ENCODE results near the gene GNMT. TPM values are rescaled to one million over a fixed set of nuclear protein-coding genes. Genes with fewer than 3 reads are reported as not detected.

GNMT gene
- total and polyA plus RNA-seq, 9 of the 15 experiments (the other 6 are each of a cell fraction or from before 2014, with no cell fraction given) = 0.11 to 0.29 (median 0.15) TPM; not detected in 6

DNA sequence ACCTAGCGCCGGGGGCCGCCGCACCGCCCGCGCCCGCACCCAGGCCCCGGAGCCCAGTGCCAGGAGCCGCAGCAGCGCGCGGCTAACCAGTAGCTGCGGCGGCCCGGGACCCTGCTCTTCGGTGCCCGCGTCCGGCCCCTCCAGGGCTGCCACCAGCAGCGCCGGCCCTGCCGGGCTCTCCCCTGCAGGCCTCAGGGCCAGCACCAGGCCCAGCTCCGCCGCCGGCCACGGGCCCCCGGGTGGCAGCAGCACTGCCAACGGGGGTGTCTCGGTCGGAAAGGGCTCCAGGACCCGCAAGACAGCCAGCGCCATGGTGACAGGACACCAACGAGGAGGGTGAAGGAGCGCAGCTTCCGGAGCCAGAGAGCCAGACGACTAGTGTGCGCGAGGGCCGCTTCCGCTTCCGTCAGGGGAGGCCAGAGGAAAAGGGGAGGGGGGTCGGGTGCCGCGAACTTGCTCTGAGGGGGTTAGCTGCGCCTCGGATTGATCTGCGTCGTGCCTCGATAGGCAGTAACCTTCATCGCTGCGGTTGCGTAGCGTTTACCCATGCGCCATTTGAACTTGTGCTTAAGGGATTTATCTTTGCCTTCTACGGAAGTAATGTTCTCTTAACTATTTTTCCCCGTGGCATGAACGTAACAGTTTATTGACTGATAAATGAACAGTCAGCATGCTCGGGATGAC, 18.4 kb downstream of the GNMT start, which contains the start of gene PEX6 (continued):
- TF ChIP-seq, protein P1, sequence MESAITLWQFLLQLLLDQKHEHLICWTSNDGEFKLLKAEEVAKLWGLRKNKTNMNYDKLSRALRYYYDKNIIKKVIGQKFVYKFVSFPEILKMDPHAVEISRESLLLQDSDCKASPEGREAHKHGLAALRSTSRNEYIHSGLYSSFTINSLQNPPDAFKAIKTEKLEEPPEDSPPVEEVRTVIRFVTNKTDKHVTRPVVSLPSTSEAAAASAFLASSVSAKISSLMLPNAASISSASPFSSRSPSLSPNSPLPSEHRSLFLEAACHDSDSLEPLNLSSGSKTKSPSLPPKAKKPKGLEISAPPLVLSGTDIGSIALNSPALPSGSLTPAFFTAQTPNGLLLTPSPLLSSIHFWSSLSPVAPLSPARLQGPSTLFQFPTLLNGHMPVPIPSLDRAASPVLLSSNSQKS (CRISPR knock-in tag; IDR thresholded peaks at IDR 0.05) = no peak
- TF ChIP-seq NR2C2 (CRISPR knock-in tag; IDR thresholded peaks at IDR 0.05) (peak; percentile 68), NR2C2 (tag; IDR thresholded peaks at IDR 0.05) (peak; percentile 88), CAMTA2 (CRISPR knock-in tag; conservative IDR thresholded peaks at IDR 0.05) (no peak), TBP (optimal IDR thresholded peaks at IDR 0.05; ENCODE audit: low read depth, low read length) (peak; percentile 91), ZBTB7A (IDR thresholded peaks at IDR 0.05; ENCODE audit: borderline replicate concordance, control insufficient read depth, low read depth, low read length) (peak; percentile 86; the same call in 1 of the 2 replicates), SMARCA5 (IDR thresholded peaks at IDR 0.05) (no peak), JUN (IDR thresholded peaks at IDR 0.05; ENCODE audit: borderline replicate concordance, low read depth, low read length) (0 out of 2 replicates have a peak, but pooled peaks have one; percentile 5), JUN (CRISPR knock-in tag; IDR thresholded peaks at IDR 0.05; ENCODE audit: borderline replicate concordance) (no peak), ATF1 (CRISPR knock-in tag; IDR thresholded peaks at IDR 0.05) (no peak; the same call in 1 of the 2 replicates), ATF1 (tag; IDR thresholded peaks at IDR 0.05) (peak; percentile 89), HNRNPL (IDR thresholded peaks at IDR 0.05; ENCODE audit: low read depth, low read length) (peak; percentile 83; the same call in 1 of the 2 replicates), DIDO1 (tag; IDR thresholded peaks at IDR 0.05; ENCODE audit: low read depth) (peak; percentile 64; the same call in 1 of the 2 replicates), EP300 (IDR thresholded peaks at IDR 0.05; ENCODE audit: low read length) (peak; percentile 41; the same call in 1 of the 2 replicates), TAL1 (IDR thresholded peaks at IDR 0.05) (no peak), CREB1 (IDR thresholded peaks at IDR 0.05) (peak; percentile 66), CREB1 (CRISPR knock-in tag; IDR thresholded peaks at IDR 0.05) (peak; percentile 55; the same call in 1 of the 2 replicates), SLC30A9 (CRISPR knock-in tag; IDR thresholded peaks at IDR 0.05) (no peak), FOXK2 (conservative IDR thresholded peaks at IDR 0.05 in 1 of 2, IDR thresholded peaks at IDR 0.05 in 1 of 2; ENCODE audit: low read depth in 2 of 2) (peak; percentile 21 to 56; a peak in 2 of 4 replicates), BRD9 (IDR thresholded peaks at IDR 0.05; ENCODE audit: low read depth, partially characterized antibody) (no peak), SIN3B (IDR thresholded peaks at IDR 0.05; ENCODE audit: low read depth) (peak; percentile 70; the same call in 1 of the 2 replicates)
- TF ChIP-seq, protein P2, sequence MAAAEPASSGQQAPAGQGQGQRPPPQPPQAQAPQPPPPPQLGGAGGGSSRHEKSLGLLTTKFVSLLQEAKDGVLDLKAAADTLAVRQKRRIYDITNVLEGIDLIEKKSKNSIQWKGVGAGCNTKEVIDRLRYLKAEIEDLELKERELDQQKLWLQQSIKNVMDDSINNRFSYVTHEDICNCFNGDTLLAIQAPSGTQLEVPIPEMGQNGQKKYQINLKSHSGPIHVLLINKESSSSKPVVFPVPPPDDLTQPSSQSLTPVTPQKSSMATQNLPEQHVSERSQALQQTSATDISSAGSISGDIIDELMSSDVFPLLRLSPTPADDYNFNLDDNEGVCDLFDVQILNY (CRISPR knock-in tag; IDR thresholded peaks at IDR 0.05) = 0 out of 2 replicates have a peak, but pooled peaks have one; percentile 0
- TF ChIP-seq, protein P3, sequence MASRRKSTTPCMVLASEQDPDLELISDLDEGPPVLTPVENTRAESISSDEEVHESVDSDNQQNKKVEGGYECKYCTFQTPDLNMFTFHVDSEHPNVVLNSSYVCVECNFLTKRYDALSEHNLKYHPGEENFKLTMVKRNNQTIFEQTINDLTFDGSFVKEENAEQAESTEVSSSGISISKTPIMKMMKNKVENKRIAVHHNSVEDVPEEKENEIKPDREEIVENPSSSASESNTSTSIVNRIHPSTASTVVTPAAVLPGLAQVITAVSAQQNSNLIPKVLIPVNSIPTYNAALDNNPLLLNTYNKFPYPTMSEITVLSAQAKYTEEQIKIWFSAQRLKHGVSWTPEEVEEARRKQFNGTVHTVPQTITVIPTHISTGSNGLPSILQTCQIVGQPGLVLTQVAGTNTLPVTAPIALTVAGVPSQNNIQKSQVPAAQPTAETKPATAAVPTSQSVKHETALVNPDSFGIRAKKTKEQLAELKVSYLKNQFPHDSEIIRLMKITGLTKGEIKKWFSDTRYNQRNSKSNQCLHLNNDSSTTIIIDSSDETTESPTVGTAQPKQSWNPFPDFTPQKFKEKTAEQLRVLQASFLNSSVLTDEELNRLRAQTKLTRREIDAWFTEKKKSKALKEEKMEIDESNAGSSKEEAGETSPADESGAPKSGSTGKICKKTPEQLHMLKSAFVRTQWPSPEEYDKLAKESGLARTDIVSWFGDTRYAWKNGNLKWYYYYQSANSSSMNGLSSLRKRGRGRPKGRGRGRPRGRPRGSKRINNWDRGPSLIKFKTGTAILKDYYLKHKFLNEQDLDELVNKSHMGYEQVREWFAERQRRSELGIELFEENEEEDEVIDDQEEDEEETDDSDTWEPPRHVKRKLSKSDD (conservative IDR thresholded peaks at IDR 0.05; ENCODE audit: low read length) = no peak
- TF ChIP-seq, protein P4, sequence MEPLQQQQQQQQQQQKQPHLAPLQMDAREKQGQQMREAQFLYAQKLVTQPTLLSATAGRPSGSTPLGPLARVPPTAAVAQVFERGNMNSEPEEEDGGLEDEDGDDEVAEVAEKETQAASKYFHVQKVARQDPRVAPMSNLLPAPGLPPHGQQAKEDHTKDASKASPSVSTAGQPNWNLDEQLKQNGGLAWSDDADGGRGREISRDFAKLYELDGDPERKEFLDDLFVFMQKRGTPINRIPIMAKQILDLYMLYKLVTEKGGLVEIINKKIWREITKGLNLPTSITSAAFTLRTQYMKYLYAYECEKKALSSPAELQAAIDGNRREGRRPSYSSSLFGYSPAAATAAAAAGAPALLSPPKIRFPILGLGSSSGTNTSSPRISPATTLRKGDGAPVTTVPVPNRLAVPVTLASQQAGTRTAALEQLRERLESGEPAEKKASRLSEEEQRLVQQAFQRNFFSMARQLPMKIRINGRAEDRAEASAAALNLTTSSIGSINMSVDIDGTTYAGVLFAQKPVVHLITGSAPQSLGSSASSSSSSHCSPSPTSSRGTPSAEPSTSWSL (CRISPR knock-in tag; IDR thresholded peaks at IDR 0.05; ENCODE audit: borderline replicate concordance) = 0 out of 2 replicates have a peak, but pooled peaks have one; percentile 69

All from K562 (cell line).